ENCODE data around the gene CRTC1.

Gene CRTC1

DNA sequence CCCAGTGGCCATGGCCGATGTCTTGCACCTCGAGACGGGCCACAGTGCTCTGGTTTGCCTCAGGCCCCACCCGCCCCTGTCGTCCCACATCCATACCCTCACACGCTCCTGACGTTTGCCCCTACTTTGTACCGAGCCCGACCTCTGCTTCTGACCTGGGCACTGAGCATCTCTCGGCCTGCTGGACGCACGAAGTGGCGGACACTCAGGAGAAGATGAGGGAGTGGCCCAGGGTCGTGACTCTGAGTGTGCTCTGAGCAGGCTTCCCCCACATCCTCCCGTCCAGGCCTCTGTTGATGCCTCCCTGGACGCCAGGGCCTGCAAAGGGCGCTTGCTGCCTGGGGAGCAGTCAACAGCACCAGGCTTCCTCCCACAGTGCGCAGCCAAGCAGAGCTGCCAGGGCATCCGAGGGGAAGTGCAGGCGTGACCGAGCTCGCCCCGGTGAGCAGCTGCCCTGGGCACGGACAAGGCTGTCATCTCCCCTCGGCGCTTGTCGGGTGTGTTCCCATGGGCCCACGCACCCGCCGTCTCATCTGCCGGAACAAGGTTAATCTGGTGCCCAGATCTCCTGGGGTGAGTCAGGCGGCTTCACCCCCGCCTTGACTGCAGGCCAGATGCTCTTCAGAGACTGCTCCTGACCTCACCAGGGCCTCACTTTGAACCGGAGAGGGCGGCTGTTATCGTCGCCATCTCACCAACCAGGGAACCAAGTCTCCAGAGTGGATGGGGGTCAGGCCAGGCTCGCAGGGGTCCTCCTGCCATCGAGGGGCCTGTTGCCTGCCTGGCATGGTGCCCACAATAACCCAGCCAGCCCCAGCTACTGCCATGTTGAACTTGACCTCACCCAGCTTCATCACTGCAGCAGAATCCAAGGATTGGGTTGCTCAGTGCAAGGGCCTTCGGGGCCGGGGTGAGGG, 80.5 kb downstream of the CRTC1 start:
- POLR2A ChIA-PET: no interaction called here

DNA sequence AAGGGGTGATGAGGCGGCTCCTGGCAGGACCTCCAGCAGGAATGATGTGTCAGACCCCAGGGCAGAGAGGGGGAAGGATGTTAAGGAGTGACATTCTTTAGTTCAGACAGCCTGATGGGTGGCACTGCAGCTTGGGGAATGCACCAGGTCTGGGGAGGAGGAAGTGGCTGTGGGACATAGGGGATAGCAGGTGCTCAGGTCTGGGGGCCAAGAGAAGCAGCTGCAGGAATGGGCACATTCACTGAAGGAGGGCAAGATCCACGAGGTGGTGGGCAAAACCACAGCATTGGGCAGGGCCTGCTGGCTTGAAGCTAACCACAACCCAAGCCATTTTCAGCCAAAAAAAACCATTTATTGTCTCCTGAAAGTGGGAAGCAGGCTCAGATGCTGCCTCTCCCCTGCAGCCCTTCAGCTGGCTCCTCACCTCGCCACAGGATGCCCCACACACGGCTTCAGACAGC, 81.1 kb downstream of the CRTC1 start:
- ChIA-PET CTCF (no interaction called here), POLR2A (no interaction called here)
- no peak for DNase-seq (ENCODE audit: extremely low spot score)
- TF ChIP-seq ARNT (IDR thresholded peaks at IDR 0.05): no peak
- no peak for TF ChIP-seq NFRKB (IDR thresholded peaks at IDR 0.05)
- TF ChIP-seq FOXA1 (IDR thresholded peaks at IDR 0.05): no peak
- no peak for TF ChIP-seq CTBP1 (IDR thresholded peaks at IDR 0.05; ENCODE audit: borderline replicate concordance)

More for the DNA sequence above, 80.5 kb downstream of the CRTC1 start:
- CTCF ChIA-PET: no interaction called here
- TF ChIP-seq, protein P1, sequence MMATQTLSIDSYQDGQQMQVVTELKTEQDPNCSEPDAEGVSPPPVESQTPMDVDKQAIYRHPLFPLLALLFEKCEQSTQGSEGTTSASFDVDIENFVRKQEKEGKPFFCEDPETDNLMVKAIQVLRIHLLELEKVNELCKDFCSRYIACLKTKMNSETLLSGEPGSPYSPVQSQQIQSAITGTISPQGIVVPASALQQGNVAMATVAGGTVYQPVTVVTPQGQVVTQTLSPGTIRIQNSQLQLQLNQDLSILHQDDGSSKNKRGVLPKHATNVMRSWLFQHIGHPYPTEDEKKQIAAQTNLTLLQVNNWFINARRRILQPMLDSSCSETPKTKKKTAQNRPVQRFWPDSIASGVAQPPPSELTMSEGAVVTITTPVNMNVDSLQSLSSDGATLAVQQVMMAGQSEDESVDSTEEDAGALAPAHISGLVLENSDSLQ (IDR thresholded peaks at IDR 0.05): no peak
- TF ChIP-seq FOXM1 (IDR thresholded peaks at IDR 0.05; ENCODE audit: borderline replicate concordance) (no peak), FOXA1 (IDR thresholded peaks at IDR 0.05) (no peak), NFRKB (IDR thresholded peaks at IDR 0.05) (no peak)
- no peak for DNase-seq (ENCODE audit: extremely low spot score)

DNA sequence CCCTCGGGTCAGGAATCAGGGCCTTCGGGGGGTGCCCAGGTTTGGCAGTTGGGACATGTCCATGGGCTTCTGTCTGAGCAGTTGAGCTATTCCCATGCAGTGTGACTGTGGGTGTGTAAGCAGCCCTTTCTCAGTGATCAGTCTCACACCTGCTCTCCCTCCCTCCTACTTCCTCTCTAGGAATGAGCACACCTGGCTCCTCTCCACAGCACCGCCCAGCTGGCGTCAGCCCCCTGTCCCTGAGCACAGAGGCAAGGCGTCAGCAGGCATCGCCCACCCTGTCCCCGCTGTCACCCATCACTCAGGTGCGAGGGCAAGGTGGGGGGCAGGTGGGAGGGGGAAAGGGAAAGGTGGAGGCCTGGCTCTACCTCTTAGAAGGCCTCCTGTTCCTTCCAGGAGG, 81.7 kb downstream of the CRTC1 start:
- POLR2A ChIA-PET: no interaction called here
- TF ChIP-seq CTBP1 (IDR thresholded peaks at IDR 0.05; ENCODE audit: borderline replicate concordance) (no peak), BHLHE40 (IDR thresholded peaks at IDR 0.05; ENCODE audit: borderline replicate concordance) (no peak), SP1 (IDR thresholded peaks at IDR 0.05) (no peak), HDGF (IDR thresholded peaks at IDR 0.05; ENCODE audit: borderline replicate concordance) (no peak), NFRKB (IDR thresholded peaks at IDR 0.05) (no peak), L3MBTL2 (conservative IDR thresholded peaks at IDR 0.05) (no peak), ELF4 (IDR thresholded peaks at IDR 0.05) (no peak), ARNT (IDR thresholded peaks at IDR 0.05) (no peak), FOXA1 (IDR thresholded peaks at IDR 0.05) (no peak), FOXM1 (IDR thresholded peaks at IDR 0.05; ENCODE audit: borderline replicate concordance) (no peak)
- CTCF ChIA-PET: interaction anchor here (0.6 kb wide), 1 partner anchor 225 kb away, joined by 3 read pairs; no protein-coding TSS in a partner anchor
- DNase-seq (ENCODE audit: extremely low spot score): no peak

DNA sequence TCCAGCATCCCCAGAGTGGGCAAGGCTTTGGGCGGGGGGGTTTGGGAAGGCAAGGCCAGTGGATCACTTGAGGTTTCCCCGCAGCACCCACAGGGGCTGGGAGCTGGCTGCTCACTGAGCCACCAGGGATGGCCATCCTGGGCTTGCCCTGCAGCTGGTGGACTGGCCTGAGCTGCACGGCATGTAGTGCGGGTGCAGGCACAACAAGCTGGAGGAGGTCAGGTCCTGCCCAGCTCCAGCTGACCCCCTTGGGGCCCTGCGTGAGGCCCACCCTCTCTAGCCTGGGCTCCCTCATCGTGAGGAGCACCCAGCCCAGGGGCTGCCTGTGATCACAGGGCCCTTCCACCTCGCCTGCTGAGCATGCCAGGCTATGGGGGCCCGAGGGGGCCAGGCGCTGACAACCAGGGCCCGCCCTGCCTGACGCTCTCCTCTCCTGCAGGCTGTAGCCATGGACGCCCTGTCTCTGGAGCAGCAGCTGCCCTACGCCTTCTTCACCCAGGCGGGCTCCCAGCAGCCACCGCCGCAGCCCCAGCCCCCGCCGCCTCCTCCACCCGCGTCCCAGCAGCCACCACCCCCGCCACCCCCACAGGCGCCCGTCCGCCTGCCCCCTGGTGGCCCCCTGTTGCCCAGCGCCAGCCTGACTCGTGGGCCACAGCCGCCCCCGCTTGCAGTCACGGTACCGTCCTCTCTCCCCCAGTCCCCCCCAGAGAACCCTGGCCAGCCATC, 84.7 kb downstream of the CRTC1 start:
- ChIA-PET CTCF (interaction anchor here (0.8 to 0.9 kb wide), 2 partner anchors 79 to 175 kb away, joined by 3 read pairs; no protein-coding TSS in a partner anchor), POLR2A (no interaction called here)
- no peak for DNase-seq (ENCODE audit: extremely low spot score)
- TF ChIP-seq SUZ12 (IDR thresholded peaks at IDR 0.05) (no peak), FOXA1 (IDR thresholded peaks at IDR 0.05) (no peak), BHLHE40 (IDR thresholded peaks at IDR 0.05; ENCODE audit: borderline replicate concordance) (no peak), HDGF (IDR thresholded peaks at IDR 0.05; ENCODE audit: borderline replicate concordance) (no peak), ELF4 (IDR thresholded peaks at IDR 0.05) (no peak), FOXK2 (IDR thresholded peaks at IDR 0.05) (no peak), ZNF384 (IDR thresholded peaks at IDR 0.05) (no peak), LEF1 (IDR thresholded peaks at IDR 0.05; ENCODE audit: borderline replicate concordance) (no peak), TARDBP (IDR thresholded peaks at IDR 0.05) (no peak), L3MBTL2 (conservative IDR thresholded peaks at IDR 0.05) (no peak), FOXM1 (IDR thresholded peaks at IDR 0.05; ENCODE audit: borderline replicate concordance) (no peak), SP1 (IDR thresholded peaks at IDR 0.05) (no peak), ARNT (IDR thresholded peaks at IDR 0.05) (no peak)
- TF ChIP-seq, protein P1 (IDR thresholded peaks at IDR 0.05): no peak

DNA sequence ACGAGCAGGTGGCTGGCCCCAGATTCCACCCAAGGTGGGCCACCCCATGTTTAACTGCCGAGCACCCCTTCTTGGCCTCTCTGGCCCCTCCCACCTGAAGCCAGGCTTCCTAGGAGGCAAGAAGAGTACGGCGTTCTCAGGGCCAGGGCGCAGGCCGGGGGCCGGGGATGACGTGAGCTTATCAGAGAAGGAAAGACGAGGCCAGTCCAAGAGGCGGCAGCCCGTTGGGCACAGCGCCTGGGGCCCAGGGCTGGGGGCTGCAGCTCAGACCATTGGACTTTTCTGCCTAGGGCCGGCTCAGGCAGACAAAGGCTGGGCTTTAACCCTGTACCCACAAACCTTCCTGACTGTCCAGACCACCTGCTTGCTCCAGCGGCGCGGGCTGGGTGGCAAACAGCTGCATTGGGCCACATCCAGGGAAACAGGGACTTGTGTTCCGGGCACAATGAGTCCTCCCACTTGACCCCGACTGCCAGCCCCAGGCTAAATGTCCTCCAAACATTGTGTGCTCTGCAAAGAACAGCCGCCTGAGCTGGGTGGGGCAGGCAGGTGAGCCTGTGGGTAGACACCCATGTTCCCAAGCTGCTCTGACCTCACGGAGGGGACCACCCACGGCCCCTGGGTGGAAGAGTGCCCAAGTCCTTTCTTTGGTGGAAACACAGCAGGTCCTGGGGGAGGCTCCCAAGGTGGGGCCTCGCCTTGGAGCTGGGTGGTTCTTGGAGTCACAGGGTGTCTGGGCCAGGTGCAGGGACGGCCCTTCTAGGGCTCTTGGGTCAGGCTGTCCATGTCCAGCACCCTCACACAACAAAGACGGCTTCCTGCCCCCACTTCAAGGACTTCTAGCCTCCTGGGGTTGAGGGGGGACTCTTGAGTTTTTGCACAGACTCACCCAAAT, 85.8 kb downstream of the CRTC1 start:
- CTCF ChIA-PET: no interaction called here
- DNase-seq (ENCODE audit: extremely low spot score): no peak
- POLR2A ChIA-PET: interaction anchor here (0.9 kb wide), 1 partner anchor 63 kb away, joined by 3 read pairs; the partner anchor contains the start of gene UPF1
- TF ChIP-seq ARNT (IDR thresholded peaks at IDR 0.05): no peak

DNA sequence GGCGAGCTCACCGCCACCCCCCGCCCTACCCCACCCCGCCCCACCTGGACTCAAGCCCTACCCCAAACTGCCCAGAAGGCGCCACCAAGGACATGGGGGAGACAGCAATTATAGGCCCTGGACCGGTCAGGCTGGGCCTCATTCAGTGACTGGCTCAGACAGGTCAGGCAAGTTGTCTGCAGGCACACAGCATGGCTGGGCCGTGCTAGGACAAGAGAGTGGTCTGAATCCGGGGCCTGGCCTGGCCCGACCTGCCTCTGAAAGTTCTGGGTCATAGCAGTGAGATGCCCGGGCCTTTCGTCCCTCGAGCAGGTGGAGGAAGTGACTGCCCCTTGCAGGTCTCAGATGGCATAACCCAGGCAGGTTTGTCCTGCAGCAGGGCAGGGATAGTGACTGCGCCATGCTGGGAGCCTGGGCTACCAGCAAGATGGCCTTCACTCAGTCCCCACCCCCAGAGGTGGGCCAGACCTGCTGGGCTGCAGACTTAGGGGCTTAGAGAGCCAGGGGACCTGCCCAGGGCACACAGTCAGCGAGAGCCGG, 86.6 kb downstream of the CRTC1 start:
- CTCF ChIA-PET: no interaction called here

More for the DNA sequence above, 86.6 kb downstream of the CRTC1 start:
- POLR2A ChIA-PET: interaction anchor here (0.9 kb wide), 1 partner anchor 62 kb away, joined by 3 read pairs; the partner anchor contains the start of gene UPF1
- no peak for TF ChIP-seq BHLHE40 (IDR thresholded peaks at IDR 0.05; ENCODE audit: borderline replicate concordance)
- TF ChIP-seq ZNF384 (IDR thresholded peaks at IDR 0.05): no peak
- DNase-seq (ENCODE audit: extremely low spot score): no peak
